ENCODE results near the gene ANO10. TPM values are rescaled to one million over a fixed set of nuclear protein-coding genes. Genes with fewer than 3 reads are reported as not detected.

ANO10 gene
- total RNA-seq, 6 experiments from 2014 or later: 10.5 to 24.1 (median 13.6) TPM

DNA sequence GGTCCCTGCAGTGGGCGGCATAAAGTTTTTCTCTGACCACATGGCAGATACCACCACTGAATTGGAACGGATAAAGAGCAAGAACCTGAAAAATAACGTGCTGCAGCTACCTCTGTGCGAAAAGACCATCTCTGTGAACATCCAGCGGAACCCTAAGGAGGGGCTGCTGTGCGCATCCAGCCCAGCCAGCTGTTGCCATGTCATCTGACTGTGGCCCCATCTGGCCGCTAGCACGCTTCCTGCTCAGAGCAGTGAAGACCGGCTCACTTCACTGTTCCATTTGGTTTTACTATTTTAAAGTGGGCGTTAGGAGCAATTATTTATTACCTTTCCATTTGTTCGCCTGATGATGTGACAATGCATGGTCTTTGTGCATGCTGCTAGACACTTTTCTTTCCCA lies 273.5 kb downstream of the ANO10 start:
- WGBS (ENCODE audit: insufficient coverage, low coverage, low lambda C conversion rate, missing lambda C conversion rate): 96% methylated on average over 7 of the region's 11 CpGs
- H3K4me1 ChIP-seq: peaks cover 0 to 3% (median 0%) of the 10 kb centered on the region in 4 donors
- no peak overlapping the region for H3K4me3 ChIP-seq
- TF ChIP-seq, protein P1, sequence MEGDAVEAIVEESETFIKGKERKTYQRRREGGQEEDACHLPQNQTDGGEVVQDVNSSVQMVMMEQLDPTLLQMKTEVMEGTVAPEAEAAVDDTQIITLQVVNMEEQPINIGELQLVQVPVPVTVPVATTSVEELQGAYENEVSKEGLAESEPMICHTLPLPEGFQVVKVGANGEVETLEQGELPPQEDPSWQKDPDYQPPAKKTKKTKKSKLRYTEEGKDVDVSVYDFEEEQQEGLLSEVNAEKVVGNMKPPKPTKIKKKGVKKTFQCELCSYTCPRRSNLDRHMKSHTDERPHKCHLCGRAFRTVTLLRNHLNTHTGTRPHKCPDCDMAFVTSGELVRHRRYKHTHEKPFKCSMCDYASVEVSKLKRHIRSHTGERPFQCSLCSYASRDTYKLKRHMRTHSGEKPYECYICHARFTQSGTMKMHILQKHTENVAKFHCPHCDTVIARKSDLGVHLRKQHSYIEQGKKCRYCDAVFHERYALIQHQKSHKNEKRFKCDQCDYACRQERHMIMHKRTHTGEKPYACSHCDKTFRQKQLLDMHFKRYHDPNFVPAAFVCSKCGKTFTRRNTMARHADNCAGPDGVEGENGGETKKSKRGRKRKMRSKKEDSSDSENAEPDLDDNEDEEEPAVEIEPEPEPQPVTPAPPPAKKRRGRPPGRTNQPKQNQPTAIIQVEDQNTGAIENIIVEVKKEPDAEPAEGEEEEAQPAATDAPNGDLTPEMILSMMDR (IDR thresholded peaks at IDR 0.05): no peak
- no peak for TF ChIP-seq POLR2A (IDR thresholded peaks at IDR 0.05)
- ATAC-seq: no peak
- peaks cover 7 to 40% (median 25%) of the 10 kb centered on the region in 4 donors for H3K36me3 ChIP-seq
- no peak for DNase-seq
- intact Hi-C loops (cut with DNase I): no loop called here
- no peak overlapping the region for H3K27ac ChIP-seq
- H3K27me3 ChIP-seq: no peaks in the 10 kb centered on the region
- no peaks in the 10 kb centered on the region for H3K9me3 ChIP-seq

DNA sequence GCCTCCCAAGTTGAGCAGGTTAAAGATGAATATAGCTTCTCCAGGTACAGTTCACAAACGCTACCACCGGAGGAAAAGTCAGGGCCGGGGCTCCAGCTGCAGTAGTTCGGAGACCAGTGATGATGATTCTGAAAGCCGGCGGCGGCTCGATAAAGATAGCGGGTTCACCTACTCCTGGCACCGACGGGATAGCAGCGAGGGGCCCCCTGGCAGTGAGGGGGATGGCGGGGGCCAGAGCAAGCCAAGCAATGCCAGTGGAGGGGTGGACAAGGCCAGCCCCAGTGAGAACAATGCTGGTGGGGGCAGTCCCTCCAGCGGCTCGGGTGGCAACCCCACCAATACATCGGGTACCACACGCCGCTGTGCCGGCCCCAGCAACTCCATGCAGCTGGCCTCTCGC lies 274.0 kb downstream of the ANO10 start:
- no peaks in the 10 kb centered on the region for H3K27me3 ChIP-seq
- no peak overlapping the region for H3K4me3 ChIP-seq
- H3K27ac ChIP-seq: no peak overlapping the region
- DNase-seq: no peak
- H3K36me3 ChIP-seq: peaks cover 7 to 42% (median 27%) of the 10 kb centered on the region in 4 donors
- 95% methylated on average over 10 of the region's 20 CpGs for WGBS (ENCODE audit: insufficient coverage, low coverage, low lambda C conversion rate, missing lambda C conversion rate)
- intact Hi-C loops (cut with DNase I): no loop called here
- H3K9me3 ChIP-seq: no peaks in the 10 kb centered on the region
- peak in 3 of 4 donors; percentile 8 to 28 (median 24) for ATAC-seq
- no peaks in the 10 kb centered on the region for H3K4me1 ChIP-seq
- TF ChIP-seq, protein P1 (IDR thresholded peaks at IDR 0.05): no peak
- TF ChIP-seq POLR2A (IDR thresholded peaks at IDR 0.05): no peak

DNA sequence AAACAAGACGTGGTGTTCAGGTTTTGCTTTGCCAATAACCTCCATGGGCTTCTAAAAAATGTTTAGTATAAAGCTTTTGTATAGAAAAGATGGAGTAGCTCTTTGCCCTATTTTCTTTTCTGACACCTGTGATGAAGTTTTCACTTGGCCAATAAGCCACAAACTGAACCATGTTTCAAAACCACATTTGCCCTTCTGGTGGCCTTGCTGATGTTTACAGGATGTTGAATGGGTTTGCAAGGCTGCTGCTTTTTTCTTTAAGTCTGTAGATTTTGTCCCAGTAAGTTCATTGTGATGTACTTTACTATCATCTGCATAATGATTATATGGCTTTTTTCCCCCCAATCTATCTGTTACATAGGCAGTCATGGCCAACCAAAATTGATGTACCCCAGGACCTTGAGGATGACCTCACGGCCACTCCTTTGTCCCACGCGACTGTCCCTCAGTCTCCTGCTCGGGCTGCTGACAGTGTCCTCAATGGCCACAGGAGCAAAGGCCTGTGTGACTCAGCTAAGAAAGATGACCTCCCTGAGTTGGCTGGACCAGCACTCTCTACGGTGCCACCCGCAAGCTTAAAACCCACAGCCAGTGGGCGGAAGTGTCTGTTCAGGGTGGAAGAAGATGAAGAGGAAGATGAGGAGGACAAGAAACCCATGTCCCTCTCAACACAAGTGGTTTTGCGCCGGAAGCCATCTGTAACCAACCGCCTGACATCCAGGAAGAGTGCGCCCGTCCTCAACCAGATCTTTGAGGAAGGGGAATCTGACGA lies 274.6 kb downstream of the ANO10 start:
- ATAC-seq: peak in 3 of 4 donors; percentile 7 to 26 (median 8)
- peaks cover 7 to 48% (median 28%) of the 10 kb centered on the region in 4 donors for H3K36me3 ChIP-seq
- DNase-seq: no peak
- H3K27me3 ChIP-seq: no peaks in the 10 kb centered on the region
- no peaks in the 10 kb centered on the region for H3K4me1 ChIP-seq
- 84% methylated on average over 12 of the region's 14 CpGs for WGBS (ENCODE audit: insufficient coverage, low coverage, low lambda C conversion rate, missing lambda C conversion rate)
- no peak overlapping the region for H3K4me3 ChIP-seq
- no peak for TF ChIP-seq POLR2A (IDR thresholded peaks at IDR 0.05)
- TF ChIP-seq, protein P1 (IDR thresholded peaks at IDR 0.05): no peak
- intact Hi-C loops (cut with DNase I): no loop called here
- no peak overlapping the region for H3K27ac ChIP-seq
- no peaks in the 10 kb centered on the region for H3K9me3 ChIP-seq

DNA sequence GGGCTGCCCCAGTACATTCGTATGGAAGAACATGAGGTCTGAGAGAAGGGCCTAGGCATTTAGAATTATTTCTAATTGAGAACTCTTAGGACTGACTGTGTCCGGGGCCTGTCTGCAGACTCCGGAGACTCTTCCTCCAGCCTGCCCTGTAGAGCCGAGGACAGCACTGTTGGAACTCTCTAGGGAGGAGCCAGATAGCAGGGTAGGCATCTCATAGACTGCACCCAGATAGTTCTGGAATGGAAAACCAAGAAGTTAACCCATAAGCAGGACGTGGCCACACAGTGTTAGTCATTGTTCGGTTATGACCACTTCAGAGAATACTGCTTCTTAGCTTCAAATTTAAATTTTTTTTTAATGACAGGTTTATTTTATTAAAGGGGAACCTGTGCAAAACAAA lies 275.9 kb downstream of the ANO10 start:
- no peaks in the 10 kb centered on the region for H3K27me3 ChIP-seq
- ATAC-seq (peak in 2 of 4 donors; percentile 22 to 34), DNase-seq (no peak)
- WGBS (ENCODE audit: insufficient coverage, low coverage, low lambda C conversion rate, missing lambda C conversion rate): 65% methylated on average over 3 of the region's 6 CpGs
- peaks cover 7 to 57% (median 31%) of the 10 kb centered on the region in 4 donors for H3K36me3 ChIP-seq
- H3K9me3 ChIP-seq: no peaks in the 10 kb centered on the region
- no peak overlapping the region for H3K4me3 ChIP-seq
- no peak for TF ChIP-seq POLR2A (IDR thresholded peaks at IDR 0.05)
- TF ChIP-seq, protein P1 (IDR thresholded peaks at IDR 0.05): no peak
- no peak overlapping the region for H3K27ac ChIP-seq
- intact Hi-C loops (cut with DNase I): no loop called here
- peaks cover 0 to under 1% (median 0%) of the 10 kb centered on the region in 4 donors for H3K4me1 ChIP-seq
